ENCODE measurements around the gene RDH12. TPM values are rescaled to one million over a fixed set of nuclear protein-coding genes. Genes with fewer than 3 reads are reported as not detected.
"Not testable (repeated sequence)": the region's sequence is repeated elsewhere in the genome, so short reads cannot be mapped to it uniquely, and the experiment has no call there.

Gene RDH12
- total RNA-seq, 2 experiments from 2014 or later, result not detected

DNA sequence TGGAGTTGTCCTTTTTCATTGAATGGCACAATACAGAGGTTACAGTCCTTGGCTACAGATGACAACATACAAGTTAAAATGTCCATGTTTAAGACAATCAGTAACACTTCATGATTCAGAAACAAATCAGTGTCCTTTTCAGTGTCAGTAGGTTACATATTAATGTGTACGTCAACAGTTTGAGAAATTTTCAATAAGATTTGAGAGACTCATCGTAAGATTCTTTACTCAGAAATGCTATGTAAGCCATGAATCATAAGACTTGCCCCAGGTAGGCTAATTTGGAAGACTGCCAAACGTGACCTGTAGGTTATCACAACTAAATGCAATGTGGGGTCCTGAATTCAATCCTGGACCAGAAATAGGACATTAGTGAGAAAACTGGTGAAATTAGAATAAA is 3.5 kb downstream of the RDH12 start:
- DNase-seq (ENCODE audit: low spot score), result no peak
- Histone ChIP-seq H4K20me1 (ENCODE audit: insufficient read depth, low read length) (no peaks in the 10 kb centered on the region), H3K36me3 (ENCODE audit: insufficient read depth, low read length) (no peaks in the 10 kb centered on the region), H3K79me2 (ENCODE audit: insufficient read depth, low read depth, low read length) (no peaks in the 10 kb centered on the region), H3K4me3 (ENCODE audit: low read depth, low read length, poor library complexity, severe bottlenecking) (no peak overlapping the region), H2AFZ (ENCODE audit: low read length) (no peak overlapping the region), H3K4me2 (ENCODE audit: low read length) (no peak overlapping the region), H3K9me3 (ENCODE audit: low read length) (peaks cover 19% of the 10 kb centered on the region; the same call in 1 of the 2 replicates), H3K9me2 (ENCODE audit: insufficient read depth, low read length) (no peaks in the 10 kb centered on the region), H3K27ac (ENCODE audit: low read depth, low read length, poor library complexity, severe bottlenecking) (no peak overlapping the region), H3K4me1 (ENCODE audit: insufficient read depth, low read length, poor library complexity, severe bottlenecking) (no peaks in the 10 kb centered on the region)
- intact Hi-C loops (cut with micrococcal nuclease; ENCODE audit: unreplicated experiment), result loop anchor here (2.0 to 10.0 kb wide), 3 partner anchors 86 to 540 kb away; partner anchors contain the start of gene ARG2
- no TSS peak for BruUV-seq (replicated peaks)
- TF ChIP-seq, protein P1, sequence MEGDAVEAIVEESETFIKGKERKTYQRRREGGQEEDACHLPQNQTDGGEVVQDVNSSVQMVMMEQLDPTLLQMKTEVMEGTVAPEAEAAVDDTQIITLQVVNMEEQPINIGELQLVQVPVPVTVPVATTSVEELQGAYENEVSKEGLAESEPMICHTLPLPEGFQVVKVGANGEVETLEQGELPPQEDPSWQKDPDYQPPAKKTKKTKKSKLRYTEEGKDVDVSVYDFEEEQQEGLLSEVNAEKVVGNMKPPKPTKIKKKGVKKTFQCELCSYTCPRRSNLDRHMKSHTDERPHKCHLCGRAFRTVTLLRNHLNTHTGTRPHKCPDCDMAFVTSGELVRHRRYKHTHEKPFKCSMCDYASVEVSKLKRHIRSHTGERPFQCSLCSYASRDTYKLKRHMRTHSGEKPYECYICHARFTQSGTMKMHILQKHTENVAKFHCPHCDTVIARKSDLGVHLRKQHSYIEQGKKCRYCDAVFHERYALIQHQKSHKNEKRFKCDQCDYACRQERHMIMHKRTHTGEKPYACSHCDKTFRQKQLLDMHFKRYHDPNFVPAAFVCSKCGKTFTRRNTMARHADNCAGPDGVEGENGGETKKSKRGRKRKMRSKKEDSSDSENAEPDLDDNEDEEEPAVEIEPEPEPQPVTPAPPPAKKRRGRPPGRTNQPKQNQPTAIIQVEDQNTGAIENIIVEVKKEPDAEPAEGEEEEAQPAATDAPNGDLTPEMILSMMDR (conservative IDR thresholded peaks at IDR 0.05; ENCODE audit: low read length), result no peak
- no peak for TF ChIP-seq EZH2phosphoT487 (IDR thresholded peaks at IDR 0.05; ENCODE audit: borderline replicate concordance, low read depth, low read length)
- CTCF ChIA-PET (ENCODE audit: unreplicated experiment), result interaction anchor here (0.7 to 1.5 kb wide), 6 partner anchors 8 to 179 kb away, joined by 3 to 14 read pairs (median 4); partner anchors contain the start of genes ARG2 and PIGH
- POLR2A ChIA-PET, result interaction anchor here (1.1 kb wide), 1 partner anchor 16 kb away, joined by 6 read pairs; no protein-coding TSS in a partner anchor

DNA sequence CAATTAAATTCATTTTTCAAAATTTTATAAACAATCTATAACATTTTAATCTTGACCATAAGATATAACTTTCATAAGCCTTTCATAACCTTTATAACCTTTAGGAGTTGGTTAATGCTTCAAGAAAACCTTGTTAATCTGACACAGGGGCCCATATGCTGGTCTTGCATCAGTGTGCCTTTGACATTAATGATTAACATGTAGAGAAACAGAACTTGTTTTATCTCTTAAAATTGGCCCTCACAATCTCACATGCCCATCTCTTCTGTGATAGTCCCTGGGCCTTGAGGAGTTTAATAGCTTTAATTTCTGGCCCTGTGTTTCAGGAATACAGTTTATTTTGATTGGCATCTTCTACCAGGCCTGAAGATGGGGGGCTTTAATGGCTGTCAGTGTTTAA is 7.7 kb downstream of the RDH12 start:
- H3K4me3 ChIP-seq (ENCODE audit: low read depth, low read length, poor library complexity, severe bottlenecking); H4K20me1 ChIP-seq (ENCODE audit: insufficient read depth, low read length); H3K4me1 ChIP-seq (ENCODE audit: insufficient read depth, low read length, poor library complexity, severe bottlenecking); H2AFZ ChIP-seq (ENCODE audit: low read length); H3K27ac ChIP-seq (ENCODE audit: low read depth, low read length, poor library complexity, severe bottlenecking); H3K36me3 ChIP-seq (ENCODE audit: insufficient read depth, low read length); H3K9me2 ChIP-seq (ENCODE audit: insufficient read depth, low read length); CTCF ChIA-PET (ENCODE audit: unreplicated experiment); POLR2A ChIA-PET; H3K4me2 ChIP-seq (ENCODE audit: low read length); BruUV-seq (replicated peaks); H3K79me2 ChIP-seq (ENCODE audit: insufficient read depth, low read depth, low read length); DNase-seq (ENCODE audit: low spot score): not testable (repeated sequence)
- intact Hi-C loops (cut with micrococcal nuclease; ENCODE audit: unreplicated experiment), result loop anchor here (10.0 kb wide), 2 partner anchors 185 to 545 kb away; no protein-coding TSS in a partner anchor
- H3K9me3 ChIP-seq (ENCODE audit: low read length), result peaks cover 29% of the 10 kb centered on the region; the same call in 1 of the 2 replicates

DNA sequence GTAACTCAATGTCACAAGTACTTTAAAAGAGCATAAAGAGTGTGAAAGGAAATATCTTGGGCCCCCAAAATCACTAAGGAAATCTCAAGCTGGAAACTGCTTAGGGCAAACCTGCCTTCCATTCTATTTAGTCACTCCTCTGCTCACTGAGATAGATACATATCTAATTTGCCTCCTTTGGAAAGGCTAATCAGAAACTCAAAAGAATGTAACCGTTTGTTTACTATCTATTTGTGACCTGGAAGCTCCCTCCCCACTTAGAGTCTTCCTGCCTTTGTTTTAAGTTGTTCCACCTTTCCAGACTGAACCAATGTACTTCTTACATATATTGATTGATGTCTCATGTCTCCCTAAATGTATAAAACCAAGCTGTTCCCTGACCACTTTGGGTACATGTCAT is 8.1 kb downstream of the RDH12 start:
- CTCF ChIA-PET (ENCODE audit: unreplicated experiment); H3K4me1 ChIP-seq (ENCODE audit: insufficient read depth, low read length, poor library complexity, severe bottlenecking); DNase-seq (ENCODE audit: low spot score); BruUV-seq (replicated peaks); H3K27ac ChIP-seq (ENCODE audit: low read depth, low read length, poor library complexity, severe bottlenecking); H3K4me3 ChIP-seq (ENCODE audit: low read depth, low read length, poor library complexity, severe bottlenecking); H3K36me3 ChIP-seq (ENCODE audit: insufficient read depth, low read length); H4K20me1 ChIP-seq (ENCODE audit: insufficient read depth, low read length); H2AFZ ChIP-seq (ENCODE audit: low read length); H3K4me2 ChIP-seq (ENCODE audit: low read length); H3K79me2 ChIP-seq (ENCODE audit: insufficient read depth, low read depth, low read length); H3K9me2 ChIP-seq (ENCODE audit: insufficient read depth, low read length): not testable (repeated sequence)
- intact Hi-C loops (cut with micrococcal nuclease; ENCODE audit: unreplicated experiment), result loop anchor here (10.0 kb wide), 2 partner anchors 185 to 545 kb away; no protein-coding TSS in a partner anchor
- peaks cover 29% of the 10 kb centered on the region; the same call in 1 of the 2 replicates for H3K9me3 ChIP-seq (ENCODE audit: low read length)
- POLR2A ChIA-PET, result interaction anchor here (0.8 kb wide), 1 partner anchor 11 kb away, joined by 3 read pairs; no protein-coding TSS in a partner anchor
